Chondrocyte (in vitro differentiated cells): ENCODE measurements around the gene CERK. TPM values are rescaled to one million over a fixed set of nuclear protein-coding genes. Genes with fewer than 3 reads are reported as not detected.

ENCODE experiments used
- DNase-seq: peaks from one replicate; pipeline ENCODE4 v3.0.0; 2021; ENCODE audit warnings: mixed read lengths, low spot score
- H3K27ac Mint-ChIP-seq: one replicate; pipeline ENCODE4 v1.8.0; 2021; ENCODE audit warnings: mild to moderate bottlenecking, moderate library complexity, mixed read lengths; ENCODE audit not compliant: unreplicated experiment
- H3K27me3 Mint-ChIP-seq: 2 replicates; pipeline ENCODE4 v1.8.0; 2021; ENCODE audit warnings: low read depth, mixed read lengths
- H3K36me3 Mint-ChIP-seq: 2 replicates; pipeline ENCODE4 v1.8.0; 2021; ENCODE audit warnings: low read depth, mixed read lengths
- H3K4me1 Mint-ChIP-seq: 2 replicates; pipeline ENCODE4 v1.8.0; 2021; ENCODE audit warnings: low read depth, mild to moderate bottlenecking, mixed read lengths
- H3K4me3 Mint-ChIP-seq: one replicate; pipeline ENCODE4 v1.8.0; 2021; ENCODE audit warnings: mild to moderate bottlenecking, moderate library complexity, mixed read lengths; ENCODE audit not compliant: unreplicated experiment
- H3K9me3 Mint-ChIP-seq: 2 replicates; pipeline ENCODE4 v1.8.0; 2021; ENCODE audit warnings: low read depth, mixed read lengths
- total RNA-seq: library from RNA; stranded (reverse); gene quantifications from 3 replicates; pipeline ENCODE4 v1.2.1, GENCODE V29; 2021
- TF ChIP-seq, protein P1 (sequence below): fragments of 200-600 bp; sonication (generic); IDR thresholded peaks from 2 replicates; pipeline ENCODE4 v1.5.0; 2021; ENCODE audit warnings: antibody characterized with exemption, mild to moderate bottlenecking, moderate library complexity

CERK gene
- total RNA-seq, 1 donor from 2014 or later, result 28.8 TPM

DNA sequence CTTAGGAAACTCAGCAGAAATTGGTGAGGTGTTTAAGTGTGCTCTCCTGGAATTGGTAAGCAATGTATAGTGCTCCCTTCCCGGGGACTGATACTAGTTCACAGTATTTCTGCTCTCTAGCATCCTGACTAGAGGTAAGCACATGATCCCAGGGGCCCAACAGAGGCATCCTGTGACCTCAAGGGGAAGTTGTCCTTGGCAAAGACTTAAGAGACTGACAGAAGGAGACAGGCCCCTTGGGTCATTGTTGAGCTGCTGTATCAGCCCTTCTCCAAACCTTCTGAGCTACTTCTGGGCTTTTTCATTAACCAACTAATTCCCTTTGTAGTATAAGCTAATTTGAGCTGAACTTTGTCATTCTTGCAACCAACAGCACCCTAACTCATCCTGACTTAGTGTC, 20.1 kb upstream of the CERK start:
- peaks cover 42% of the 10 kb centered on the region for H3K4me1 Mint-ChIP-seq
- H3K4me3 Mint-ChIP-seq, result no peak overlapping the region
- no peaks in the 10 kb centered on the region for H3K36me3 Mint-ChIP-seq
- no peaks in the 10 kb centered on the region for H3K27me3 Mint-ChIP-seq
- TF ChIP-seq, protein P1, sequence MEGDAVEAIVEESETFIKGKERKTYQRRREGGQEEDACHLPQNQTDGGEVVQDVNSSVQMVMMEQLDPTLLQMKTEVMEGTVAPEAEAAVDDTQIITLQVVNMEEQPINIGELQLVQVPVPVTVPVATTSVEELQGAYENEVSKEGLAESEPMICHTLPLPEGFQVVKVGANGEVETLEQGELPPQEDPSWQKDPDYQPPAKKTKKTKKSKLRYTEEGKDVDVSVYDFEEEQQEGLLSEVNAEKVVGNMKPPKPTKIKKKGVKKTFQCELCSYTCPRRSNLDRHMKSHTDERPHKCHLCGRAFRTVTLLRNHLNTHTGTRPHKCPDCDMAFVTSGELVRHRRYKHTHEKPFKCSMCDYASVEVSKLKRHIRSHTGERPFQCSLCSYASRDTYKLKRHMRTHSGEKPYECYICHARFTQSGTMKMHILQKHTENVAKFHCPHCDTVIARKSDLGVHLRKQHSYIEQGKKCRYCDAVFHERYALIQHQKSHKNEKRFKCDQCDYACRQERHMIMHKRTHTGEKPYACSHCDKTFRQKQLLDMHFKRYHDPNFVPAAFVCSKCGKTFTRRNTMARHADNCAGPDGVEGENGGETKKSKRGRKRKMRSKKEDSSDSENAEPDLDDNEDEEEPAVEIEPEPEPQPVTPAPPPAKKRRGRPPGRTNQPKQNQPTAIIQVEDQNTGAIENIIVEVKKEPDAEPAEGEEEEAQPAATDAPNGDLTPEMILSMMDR, result no peak
- DNase-seq, result no peak
- H3K9me3 Mint-ChIP-seq, result peaks cover 5% of the 10 kb centered on the region
- no peak overlapping the region for H3K27ac Mint-ChIP-seq

DNA sequence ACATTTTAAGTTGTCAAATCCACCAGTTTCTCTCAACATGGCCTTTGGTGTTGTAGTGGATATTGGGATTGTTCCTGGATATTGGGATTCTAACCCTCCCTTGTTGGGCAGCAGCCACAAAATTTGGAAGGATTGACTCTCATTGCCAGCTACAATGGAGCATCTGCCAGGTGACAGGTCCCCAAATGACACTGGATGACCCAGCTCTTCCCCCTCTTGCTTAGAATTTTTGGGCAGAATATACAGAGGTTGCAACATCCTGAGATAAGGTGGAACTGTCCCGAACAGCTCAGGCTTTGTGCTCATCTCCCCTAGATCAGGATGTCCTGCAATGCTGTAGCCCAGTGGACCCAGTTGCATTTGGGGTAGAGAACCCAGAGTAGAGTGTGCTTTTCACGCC, 19.1 kb upstream of the CERK start:
- Mint-ChIP-seq H3K4me3 (no peak overlapping the region), H3K27ac (no peak overlapping the region), H3K4me1 (peaks cover 39% of the 10 kb centered on the region), H3K36me3 (no peaks in the 10 kb centered on the region), H3K27me3 (no peaks in the 10 kb centered on the region), H3K9me3 (peaks cover 5% of the 10 kb centered on the region)
- TF ChIP-seq, protein P1, result no peak
- no peak for DNase-seq

DNA sequence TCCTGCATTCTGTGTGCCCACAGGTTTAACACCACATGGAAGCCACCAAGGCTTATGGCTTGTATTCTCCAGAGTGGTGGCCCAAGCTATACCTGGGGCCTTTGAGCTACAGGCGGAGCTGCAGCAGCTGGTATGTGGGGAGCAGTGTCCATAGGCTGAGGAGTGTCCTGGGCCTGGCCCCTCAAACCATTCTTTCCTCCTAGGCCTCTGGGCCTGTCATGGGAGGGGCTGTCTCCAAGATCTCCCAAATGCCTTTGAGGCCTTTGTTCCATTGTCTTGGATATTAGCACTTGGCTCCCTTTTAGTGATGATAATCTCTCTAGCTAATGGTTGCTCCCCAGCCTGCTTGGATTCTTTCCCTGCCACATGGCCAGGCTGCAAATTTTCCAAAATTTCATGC, 18.0 kb upstream of the CERK start:
- peaks cover 29% of the 10 kb centered on the region for H3K4me1 Mint-ChIP-seq
- H3K27ac Mint-ChIP-seq, result no peak overlapping the region
- TF ChIP-seq, protein P1, result no peak
- DNase-seq, result no peak
- H3K27me3 Mint-ChIP-seq, result no peaks in the 10 kb centered on the region
- H3K9me3 Mint-ChIP-seq, result peaks cover 5% of the 10 kb centered on the region
- H3K4me3 Mint-ChIP-seq, result no peak overlapping the region
- no peaks in the 10 kb centered on the region for H3K36me3 Mint-ChIP-seq

DNA sequence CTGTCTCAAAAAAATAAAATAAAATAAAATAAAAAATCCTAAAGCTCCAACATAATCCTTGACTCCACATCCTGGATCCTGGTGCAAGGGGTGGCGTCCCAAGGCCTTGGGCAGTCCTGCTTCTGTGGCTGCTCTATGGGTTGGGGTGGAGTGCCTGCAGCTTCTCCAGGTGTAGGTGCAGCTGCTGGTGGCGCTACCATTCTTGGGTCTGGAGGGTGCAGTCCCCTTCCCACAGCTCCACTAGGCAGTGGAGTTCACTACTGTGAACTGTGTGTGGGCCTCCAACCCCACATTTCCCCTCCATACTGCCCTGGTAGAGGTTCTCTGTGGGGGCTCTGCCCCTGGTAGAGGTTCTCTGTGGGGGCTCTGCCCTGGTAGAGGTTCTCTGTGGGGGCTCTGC, 17.5 kb upstream of the CERK start:
- no peak for DNase-seq
- TF ChIP-seq, protein P1, result no peak
- peaks cover 5% of the 10 kb centered on the region for H3K9me3 Mint-ChIP-seq
- H3K36me3 Mint-ChIP-seq, result no peaks in the 10 kb centered on the region
- no peak overlapping the region for H3K4me3 Mint-ChIP-seq
- H3K27me3 Mint-ChIP-seq, result no peaks in the 10 kb centered on the region
- peaks cover 28% of the 10 kb centered on the region for H3K4me1 Mint-ChIP-seq
- no peak overlapping the region for H3K27ac Mint-ChIP-seq

DNA sequence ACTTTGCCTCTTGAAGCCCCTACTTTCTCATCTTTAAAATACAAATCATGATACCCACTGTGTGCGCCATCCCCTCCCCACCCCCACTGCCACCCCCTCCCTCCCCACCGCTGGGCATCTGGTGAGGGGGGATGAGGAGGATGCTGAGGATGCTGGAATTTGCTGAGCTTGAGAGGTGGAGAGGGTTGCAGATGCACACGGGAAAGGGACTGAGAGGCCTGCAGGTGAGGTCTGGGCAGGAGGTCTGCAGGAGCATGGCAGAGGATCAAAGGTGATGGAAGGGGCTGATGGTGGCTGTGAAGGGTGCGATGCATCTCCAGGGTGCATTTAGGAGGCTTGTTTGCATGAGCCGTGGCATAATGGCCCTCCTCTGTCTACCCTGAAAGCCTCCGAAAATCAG, 16.8 kb upstream of the CERK start:
- H3K36me3 Mint-ChIP-seq, result no peaks in the 10 kb centered on the region
- no peaks in the 10 kb centered on the region for H3K27me3 Mint-ChIP-seq
- DNase-seq, result no peak
- H3K4me3 Mint-ChIP-seq, result no peak overlapping the region
- TF ChIP-seq, protein P1, result no peak
- H3K27ac Mint-ChIP-seq, result peak overlapping the region; percentile 100
- peaks cover 35% of the 10 kb centered on the region for H3K4me1 Mint-ChIP-seq
- H3K9me3 Mint-ChIP-seq, result peaks cover 5% of the 10 kb centered on the region
